ENCODE data around the gene GMEB1.
"Not testable (repeated sequence)": the region's sequence is repeated elsewhere in the genome, so short reads cannot be mapped to it uniquely, and the experiment has no call there.

Gene GMEB1, protein sequence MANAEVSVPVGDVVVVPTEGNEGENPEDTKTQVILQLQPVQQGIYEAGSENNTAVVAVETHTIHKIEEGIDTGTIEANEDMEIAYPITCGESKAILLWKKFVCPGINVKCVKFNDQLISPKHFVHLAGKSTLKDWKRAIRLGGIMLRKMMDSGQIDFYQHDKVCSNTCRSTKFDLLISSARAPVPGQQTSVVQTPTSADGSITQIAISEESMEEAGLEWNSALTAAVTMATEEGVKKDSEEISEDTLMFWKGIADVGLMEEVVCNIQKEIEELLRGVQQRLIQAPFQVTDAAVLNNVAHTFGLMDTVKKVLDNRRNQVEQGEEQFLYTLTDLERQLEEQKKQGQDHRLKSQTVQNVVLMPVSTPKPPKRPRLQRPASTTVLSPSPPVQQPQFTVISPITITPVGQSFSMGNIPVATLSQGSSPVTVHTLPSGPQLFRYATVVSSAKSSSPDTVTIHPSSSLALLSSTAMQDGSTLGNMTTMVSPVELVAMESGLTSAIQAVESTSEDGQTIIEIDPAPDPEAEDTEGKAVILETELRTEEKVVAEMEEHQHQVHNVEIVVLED

GRCh38 chr1:28668191-28668955 is at the start of gene GMEB1:
GMEB1 (plus strand) TSS chr1:28668784; CDS start chr1:28683613, 14,829 bp downstream.
- peak; percentile 96 for DNase-seq (ENCODE audit: low spot score)
- FAIRE-seq: no peak

GRCh38 chr1:28631713-28632112 is 36.9 kb upstream of the GMEB1 start:
- no peak for FAIRE-seq
- DNase-seq (ENCODE audit: low spot score): no peak

DNA sequence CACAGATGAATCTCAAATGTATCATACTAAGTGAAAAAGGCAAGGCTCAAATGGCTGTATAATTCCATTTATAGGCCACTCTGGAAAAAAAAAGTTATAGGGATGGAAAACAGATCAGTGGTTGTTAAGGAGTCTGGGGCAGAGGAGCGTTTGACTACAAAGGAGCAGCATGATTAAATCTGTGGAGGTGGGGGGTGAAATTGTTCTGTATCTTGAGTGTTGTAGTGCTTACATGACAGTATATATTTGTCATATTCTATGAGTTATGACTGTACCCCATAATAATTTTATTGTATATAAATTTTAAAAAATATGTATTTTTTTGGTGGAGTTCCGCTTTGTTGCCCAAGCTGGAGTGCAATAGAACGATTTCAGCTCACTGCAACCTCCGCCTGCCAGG is 36.0 kb upstream of the GMEB1 start:
- DNase-seq (ENCODE audit: low spot score) (no peak), FAIRE-seq (no peak)

GRCh38 chr1:28640766-28641165 is 27.8 kb upstream of the GMEB1 start:
- DNase-seq (ENCODE audit: low spot score) (no peak), FAIRE-seq (no peak)

DNA sequence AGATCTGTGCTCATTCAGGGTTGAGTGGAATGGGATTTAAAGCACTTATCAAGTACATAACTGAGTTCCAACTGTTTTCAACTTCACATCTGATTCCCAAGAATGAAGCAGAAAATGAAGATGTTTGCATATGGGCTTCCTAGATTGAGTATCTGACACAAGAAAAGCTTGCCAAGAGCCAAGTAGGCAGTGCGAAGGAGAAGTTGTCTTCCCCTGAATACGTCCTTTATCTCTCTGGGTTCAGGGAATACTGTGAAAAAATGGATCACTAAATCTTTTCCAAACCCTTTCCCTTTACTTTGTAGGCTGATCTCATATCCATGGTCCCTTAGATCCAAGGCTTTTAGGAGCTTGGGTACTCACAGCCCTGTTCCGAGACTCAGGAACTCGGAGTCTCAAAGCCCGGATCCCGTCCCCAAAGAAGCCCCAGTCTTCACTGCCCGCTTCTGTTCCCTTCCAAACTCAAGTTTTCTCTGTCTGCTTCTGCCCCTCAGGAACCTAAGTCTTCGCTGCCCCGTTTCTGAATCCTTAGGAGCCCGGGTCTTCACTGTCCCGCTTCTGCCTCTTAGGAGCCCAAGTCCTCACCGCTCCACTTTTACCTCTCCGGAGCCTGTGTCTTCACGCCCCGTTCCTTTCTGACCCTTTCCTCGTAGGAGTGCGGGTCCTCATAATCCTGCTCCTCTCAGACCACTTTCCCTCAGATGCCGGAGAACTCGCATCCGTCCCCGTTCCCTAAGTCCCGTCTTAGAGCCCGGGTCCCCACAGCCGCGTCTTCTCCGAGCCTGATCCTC is 26.3 kb upstream of the GMEB1 start:
- no peak for DNase-seq (ENCODE audit: low spot score)
- FAIRE-seq: no peak

- DNase-seq (ENCODE audit: low spot score) (peak; percentile 93), FAIRE-seq (peak; percentile 74)
Measured at GRCh38 chr1:28642847-28643635, 25.5 kb upstream of the GMEB1 start, which contains the start of gene TAF12. TAF12 (minus strand) TSS chr1:28643067; CDS start chr1:28622081, 20,986 bp downstream.

DNA sequence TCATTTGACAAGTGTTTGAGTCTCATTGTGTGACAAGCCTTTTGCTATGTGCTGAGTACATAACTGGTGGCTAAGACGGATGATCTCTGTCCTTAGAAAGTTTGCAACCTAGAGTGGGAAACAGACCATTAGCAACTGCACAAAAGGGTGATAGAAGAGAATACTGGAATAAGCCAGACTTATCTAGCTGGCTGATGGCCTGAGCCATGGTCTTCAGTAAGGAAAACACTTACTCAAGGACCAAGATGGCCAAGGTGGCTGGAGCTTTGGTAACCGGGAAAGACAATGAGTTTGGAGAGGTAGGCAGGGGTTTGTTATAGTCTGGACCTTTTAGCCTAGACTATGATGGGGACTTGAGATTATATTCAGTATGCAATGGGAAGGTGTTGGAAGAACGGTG is 24.1 kb upstream of the GMEB1 start:
- DNase-seq (ENCODE audit: low spot score) (no peak), FAIRE-seq (no peak)

- DNase-seq (ENCODE audit: low spot score); FAIRE-seq: not testable (repeated sequence)
Measured at GRCh38 chr1:28645406-28645805, 23.2 kb upstream of the GMEB1 start.

DNA sequence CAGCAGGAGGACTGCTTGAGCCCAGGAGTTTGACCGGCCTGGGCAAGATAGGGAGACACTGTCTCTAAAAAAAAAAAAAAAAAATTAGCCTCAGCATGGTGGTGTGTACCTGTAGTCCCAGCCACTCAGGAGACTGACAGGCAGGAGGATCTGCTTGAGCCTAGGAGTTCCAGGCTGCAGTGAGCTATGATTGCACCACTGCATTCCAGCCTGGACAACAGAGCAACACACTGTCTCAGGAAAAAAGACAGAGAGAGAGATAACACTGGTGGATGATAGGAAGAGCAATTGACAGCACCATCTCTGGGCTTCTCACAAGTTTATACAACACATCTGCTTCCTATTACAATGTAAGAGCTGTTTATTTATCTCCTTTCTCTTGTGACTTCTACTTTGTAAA is 22.5 kb upstream of the GMEB1 start:
- no peak for FAIRE-seq
- DNase-seq (ENCODE audit: low spot score): no peak

DNA sequence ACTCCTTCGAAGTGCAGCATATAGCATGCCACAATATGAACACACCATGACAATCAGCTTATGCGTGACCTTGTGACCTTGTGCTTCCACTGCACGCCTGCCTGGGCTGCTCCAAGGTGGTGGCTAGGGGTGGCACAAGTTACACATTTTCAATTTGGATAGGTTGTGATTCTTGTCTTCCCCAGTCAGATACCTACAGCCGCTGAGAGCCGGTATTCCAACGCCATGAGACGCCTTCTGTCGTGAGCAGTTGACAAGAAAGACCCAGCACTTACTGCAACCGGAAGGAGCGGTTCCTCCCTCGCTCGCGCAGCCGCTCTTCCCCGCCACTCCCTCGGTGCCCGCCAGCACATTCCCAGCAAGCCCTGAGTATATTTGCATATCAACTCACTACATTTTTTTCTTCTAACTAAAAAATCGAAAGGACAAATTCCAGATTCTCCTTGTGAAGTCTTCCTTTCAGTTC is 20.5 kb upstream of the GMEB1 start:
- FAIRE-seq: no peak
- peak; percentile 88 for DNase-seq (ENCODE audit: low spot score)

GRCh38 chr1:28648474-28649198 is 19.9 kb upstream of the GMEB1 start, which contains the start of gene RNU11:
RNU11 (plus strand) TSS chr1:28648600.
- no peak for FAIRE-seq
- peak; percentile 73 for DNase-seq (ENCODE audit: low spot score)

DNA sequence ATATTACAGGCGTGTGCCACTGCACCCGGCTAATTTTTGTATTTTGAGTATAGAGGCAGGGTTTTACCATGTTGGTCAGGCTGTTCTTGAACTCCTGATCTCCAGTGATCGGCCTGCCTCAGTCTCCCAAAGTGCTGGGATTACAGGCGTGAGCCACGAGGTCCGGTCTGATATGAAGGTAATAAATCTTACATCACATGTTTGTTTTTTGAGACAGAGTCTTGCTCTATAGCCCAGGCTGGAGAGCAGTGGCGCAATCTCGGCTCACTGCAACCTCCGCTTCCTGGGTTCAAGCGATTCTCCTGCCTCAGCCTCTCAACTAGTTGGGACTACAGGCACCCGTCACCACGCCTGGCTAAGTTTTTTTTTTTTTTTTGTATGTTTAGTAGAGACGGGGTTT is 15.5 kb upstream of the GMEB1 start:
- not testable (repeated sequence) for DNase-seq (ENCODE audit: low spot score); FAIRE-seq

- not testable (repeated sequence) for FAIRE-seq
Measured at GRCh38 chr1:28653870-28654269, 14.7 kb upstream of the GMEB1 start.

GRCh38 chr1:28655448-28656311 is 12.9 kb upstream of the GMEB1 start:
- not testable (repeated sequence) for FAIRE-seq; DNase-seq (ENCODE audit: low spot score)

More at GRCh38 chr1:28653870-28654269, 14.7 kb upstream of the GMEB1 start:
- DNase-seq (ENCODE audit: low spot score): not testable (repeated sequence)

- DNase-seq (ENCODE audit: low spot score) (no peak), FAIRE-seq (no peak)
Measured at GRCh38 chr1:28656335-28656734, 12.2 kb upstream of the GMEB1 start.

GRCh38 chr1:28663871-28664470 is 4.6 kb upstream of the GMEB1 start:
- no peak for DNase-seq (ENCODE audit: low spot score)
- no peak for FAIRE-seq

- DNase-seq (ENCODE audit: low spot score) (no peak), FAIRE-seq (no peak)
Measured at GRCh38 chr1:28666806-28667205, 1.8 kb upstream of the GMEB1 start.

Measured in urothelium cell line (cell line).